Midbrain (tissue), 1 donor: ENCODE measurements around the gene GRID1.

ENCODE experiments used
- DNase-seq: peaks from one replicate; lab custom pipeline; 2025; lab: John Stamatoyannopoulos, UW

Gene GRID1

DNA sequence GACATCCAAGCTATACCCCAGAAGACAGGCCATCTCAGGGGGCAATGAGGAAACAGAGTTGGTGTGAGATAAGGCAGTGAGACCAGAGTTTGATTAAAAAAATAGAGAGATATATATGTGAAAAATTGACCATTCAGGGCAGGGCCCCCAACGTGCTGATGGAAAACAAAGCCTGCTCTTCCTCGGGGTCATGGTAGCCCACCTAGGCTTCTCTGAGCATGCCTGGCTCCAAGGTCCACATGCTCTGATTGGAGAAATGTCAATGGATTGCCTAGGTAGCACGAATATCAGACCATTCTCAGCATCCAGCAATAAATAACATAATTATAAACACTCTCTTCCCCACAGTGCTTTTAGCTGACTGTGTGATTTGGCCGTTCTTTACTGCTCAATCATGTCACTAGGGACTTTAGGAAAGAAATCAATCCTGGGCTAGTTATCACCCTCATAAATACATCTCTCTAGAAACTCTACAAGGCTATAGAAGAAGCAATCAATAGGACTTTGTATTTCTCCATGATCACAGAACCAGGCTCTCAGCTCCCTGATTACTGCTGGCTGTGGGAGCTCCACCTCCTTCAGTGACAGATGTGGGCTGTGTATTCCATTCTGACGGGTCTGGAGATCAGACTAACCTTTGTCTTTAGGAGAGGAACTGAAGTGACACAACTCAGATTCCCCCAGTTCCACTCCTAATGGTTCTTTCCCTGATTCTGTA lies 766.4 kb downstream of the GRID1 start:
- DNase-seq: peak; percentile 40

- no peak for DNase-seq
Measured at GRCh38 chr10:85599081-85599480, 767.5 kb downstream of the GRID1 start.

GRCh38 chr10:85598646-85599045 lies 767.9 kb downstream of the GRID1 start:
- no peak for DNase-seq

DNA sequence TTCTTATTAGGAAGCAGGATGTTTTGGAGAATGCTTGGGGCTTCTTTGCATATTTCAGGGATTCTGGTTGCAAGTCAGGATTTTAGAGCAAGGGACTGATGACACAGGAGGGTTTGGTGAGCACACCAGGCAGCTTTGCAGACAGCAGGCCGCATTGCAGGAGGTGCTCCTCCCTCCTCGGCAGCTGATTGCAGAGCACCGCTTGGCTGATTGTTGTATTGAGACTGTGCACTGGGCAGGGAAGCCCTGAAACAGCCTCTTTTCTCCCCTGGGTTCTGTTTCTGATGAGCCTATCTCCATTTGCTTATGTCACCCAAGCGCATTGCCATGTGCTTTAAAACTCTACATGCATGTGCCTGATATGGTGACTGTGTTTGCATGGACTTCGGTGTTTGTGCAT lies 769.6 kb downstream of the GRID1 start:
- no peak for DNase-seq

- no peak for DNase-seq
Measured at GRCh38 chr10:85596389-85596788, 770.2 kb downstream of the GRID1 start.

DNA sequence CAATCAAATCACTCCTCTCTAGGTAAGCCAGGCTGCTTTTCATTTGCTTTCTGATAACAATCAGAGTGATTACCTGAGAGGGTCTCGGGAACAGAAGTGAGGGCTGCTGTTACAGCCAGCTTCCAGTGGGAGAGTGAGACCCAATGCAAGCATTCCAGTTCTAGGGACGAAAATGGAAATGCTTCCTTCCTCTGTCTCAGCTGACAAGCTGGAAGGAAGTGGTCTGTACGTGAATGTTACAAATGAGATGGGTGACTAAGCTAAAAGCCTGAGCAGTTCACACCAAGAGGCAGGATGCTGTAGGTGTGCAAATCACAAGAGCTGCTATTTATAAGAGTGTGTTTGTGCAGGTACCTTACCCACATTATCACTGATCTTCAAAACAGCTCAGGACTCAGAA lies 772.4 kb downstream of the GRID1 start:
- no peak for DNase-seq

GRCh38 chr10:85593226-85593772 lies 773.3 kb downstream of the GRID1 start:
- DNase-seq: no peak

DNA sequence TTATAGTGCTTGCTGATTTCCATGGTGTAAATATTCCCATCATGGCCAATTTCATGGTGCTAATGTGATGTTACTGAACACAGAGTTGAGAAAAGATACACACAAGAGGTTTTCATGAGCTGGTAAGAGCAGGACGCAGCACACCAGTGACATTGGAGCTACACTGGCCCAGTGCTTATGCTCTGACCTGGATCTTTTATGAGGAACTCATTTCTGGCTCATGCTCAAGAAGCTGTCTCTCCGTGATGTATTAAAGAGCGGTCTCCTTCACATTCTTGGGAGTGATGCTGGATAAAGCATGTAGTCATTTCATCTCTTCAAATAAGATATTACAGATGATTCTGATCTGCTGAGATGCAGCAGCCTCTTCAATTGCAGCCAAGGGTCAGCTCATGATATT lies 785.2 kb downstream of the GRID1 start:
- no peak for DNase-seq

DNA sequence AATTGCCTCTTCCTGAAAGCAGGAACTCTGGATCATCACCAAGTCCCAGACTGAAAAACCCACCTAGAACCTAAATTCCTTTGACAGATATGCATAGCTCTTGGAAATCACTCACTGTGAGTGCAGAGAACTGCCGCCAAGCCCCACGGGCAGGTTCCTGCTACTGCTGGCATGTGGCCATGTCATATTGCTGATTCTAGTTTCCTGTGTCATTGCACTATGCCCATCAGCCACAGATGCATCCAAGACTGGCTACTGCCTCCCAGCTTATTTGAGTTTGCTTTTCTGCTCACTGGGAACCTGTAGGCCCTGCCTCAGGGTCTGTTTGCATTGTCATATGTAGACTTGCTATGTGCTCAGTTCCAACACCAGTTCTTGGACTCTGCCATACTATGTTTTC lies 786.0 kb downstream of the GRID1 start:
- DNase-seq: no peak

DNA sequence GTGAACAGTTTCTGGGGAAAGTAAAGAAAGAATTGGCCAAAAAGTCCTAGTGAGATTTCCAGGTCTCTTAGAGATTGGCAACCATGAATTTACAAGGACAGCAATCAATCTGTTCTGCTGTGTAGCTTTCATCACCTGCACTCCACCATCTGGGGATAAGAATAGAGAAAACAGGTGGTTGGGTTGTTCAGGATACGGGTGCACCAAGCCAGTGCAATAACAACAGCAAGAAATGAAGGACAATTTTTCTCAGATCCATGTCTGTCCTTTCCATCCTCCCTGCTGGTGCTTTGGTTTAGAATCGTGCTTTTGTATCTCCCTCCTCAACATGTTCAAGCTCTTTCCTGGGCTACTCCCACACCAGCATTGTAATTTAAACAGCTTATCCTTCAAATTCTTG lies 787.7 kb downstream of the GRID1 start:
- DNase-seq: no peak

DNA sequence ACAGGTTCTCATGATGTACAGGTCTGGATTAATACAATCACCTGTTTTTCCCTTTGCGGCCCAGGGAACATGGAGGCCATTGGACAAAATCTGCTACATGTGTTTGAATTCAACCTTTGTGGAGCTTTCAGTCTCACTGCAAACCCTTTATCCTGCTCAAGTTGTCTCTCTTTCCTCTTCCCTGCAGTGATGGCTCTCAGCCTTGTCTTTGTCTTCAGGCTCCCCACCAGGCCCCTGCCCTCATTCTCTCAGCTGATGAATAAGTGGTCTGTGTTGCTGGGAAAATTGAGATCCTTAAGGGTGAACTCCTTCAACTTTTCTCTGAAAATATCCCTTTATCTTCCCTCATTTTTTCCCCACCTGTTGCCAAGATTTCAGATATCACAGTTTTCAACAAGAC lies 791.2 kb downstream of the GRID1 start:
- DNase-seq: no peak

DNA sequence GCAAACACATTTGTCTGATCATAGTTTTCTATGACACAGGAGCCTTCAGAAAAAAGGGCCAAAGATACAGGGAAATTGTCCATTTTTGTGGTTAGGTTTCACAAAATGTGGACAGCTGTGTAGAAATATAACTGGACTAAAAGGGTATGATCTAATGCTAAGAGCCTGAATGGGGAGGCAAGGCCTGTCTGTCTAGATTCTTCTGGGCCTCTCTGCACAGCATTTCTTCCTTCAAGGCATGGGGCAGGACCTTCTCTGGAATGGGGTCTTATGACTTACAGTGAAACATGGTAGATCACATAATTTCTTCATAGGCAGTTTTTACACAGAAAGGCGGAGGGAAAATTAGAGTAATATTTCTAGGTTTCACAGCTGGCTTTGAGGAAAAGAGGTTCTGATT lies 795.7 kb downstream of the GRID1 start:
- DNase-seq: no peak

- DNase-seq: no peak
Measured at GRCh38 chr10:85565381-85565780, 801.2 kb downstream of the GRID1 start.

DNA sequence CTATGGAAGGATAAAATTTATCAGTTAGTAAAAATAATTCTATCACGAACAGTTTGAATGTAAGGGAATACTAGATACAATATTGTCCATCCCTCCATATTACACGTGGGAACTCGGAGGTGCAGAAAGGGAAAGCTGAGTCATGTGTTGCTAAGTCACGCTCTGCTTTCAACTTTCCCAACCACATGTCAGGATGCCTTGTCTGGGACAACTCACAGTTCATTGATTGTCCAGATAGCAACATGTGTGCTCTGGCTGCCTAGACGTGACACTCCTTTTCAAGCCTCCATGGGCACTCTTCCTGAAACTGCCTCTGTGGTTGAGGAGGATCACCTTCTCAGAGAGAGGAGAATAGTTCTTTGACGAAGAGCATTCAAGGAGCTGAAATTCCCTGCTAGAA lies 808.1 kb downstream of the GRID1 start:
- no peak for DNase-seq

- no peak for DNase-seq
Measured at GRCh38 chr10:85557706-85558105, 808.9 kb downstream of the GRID1 start.

GRCh38 chr10:85557077-85557476 lies 809.5 kb downstream of the GRID1 start:
- DNase-seq: no peak
